Inflammatory macrophage (primary cell): ENCODE results near the gene PASK.

Source experiments
- DNase-seq, 2 donors: peaks; one replicate each; pipeline ENCODE4 v3.0.0-alpha.2; 2020 to 2022

Gene PASK

DNA sequence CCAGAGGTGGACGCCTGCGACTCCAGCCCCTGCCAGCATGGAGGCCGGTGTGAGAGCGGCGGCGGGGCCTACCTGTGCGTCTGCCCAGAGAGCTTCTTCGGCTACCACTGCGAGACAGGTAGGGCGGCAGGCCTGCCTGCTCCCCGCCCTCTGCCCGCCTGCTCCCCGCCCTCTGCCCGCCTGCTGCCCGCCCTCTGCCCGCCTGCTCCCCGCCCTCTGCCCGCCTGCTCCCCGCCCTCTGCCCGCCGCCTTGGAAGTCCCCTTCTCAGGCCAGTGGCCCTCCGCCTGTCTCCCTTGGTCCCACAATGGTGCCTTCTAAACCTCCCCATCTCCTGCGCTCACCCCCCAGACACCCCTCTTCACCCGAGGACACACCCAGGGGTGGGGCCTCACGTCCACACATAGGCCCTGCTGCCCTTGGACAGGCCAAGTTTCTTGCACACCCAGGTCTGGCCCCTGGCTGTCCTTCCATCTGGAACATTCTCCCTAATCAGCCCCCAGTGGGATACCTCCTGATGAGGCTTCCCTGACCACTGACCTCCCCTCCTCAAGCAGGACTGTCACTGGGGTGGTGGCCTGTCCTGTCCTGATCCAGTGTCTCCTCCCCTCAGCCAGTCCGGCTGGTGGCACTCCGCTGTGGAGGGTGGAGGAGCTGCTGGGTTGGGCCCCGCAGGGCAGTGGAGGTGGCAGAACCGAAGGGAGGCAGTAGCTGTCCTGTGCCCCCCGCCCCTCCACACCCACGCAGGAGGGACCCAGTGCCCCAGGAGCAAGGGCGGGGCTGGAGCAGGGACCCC is 85.1 kb downstream of the PASK start:
- no peak for DNase-seq

DNA sequence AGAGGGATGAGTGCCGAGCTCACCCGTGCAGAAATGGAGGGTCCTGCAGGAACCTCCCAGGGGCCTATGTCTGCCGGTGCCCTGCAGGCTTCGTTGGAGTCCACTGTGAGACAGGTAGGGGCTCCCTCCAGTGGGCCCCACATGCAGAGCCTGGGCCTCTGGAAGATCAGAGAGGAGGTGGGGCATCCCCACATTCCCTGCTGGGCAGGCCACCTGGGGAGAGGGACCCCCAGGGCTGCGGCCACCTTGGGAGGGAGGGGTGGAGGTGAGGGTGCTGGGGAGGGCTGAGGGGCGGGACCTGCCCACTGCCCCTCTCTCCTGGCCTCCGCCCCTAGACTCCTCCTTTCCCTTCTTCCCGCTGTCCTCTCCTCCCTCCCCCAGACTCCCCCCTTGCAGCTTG is 85.7 kb downstream of the PASK start:
- DNase-seq: no peak

DNA sequence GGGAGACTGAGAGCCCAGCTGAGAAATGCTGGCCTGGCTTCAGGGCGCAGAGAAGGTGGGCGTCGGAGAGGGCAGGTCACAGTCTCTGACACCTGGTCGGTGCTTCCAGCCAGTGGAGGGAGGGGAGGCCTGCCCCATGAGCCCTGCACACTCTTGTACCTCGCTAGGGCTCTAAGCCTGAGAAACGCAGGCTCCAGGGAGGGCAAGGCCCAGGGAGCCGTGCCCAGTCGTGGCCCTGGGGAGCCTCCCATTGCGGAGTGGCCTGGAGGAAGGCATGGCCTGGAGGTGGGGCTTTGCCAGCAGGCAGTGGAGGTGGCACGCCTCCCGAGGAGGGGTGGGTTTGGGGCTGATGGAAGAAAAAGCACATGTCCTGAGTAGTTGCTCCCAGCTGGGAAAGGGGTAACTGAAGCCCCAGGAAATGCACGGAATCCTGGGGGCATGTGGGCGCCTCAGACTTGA is 86.2 kb downstream of the PASK start:
- no peak for DNase-seq

GRCh38 chr2:241062389-241063092 is 86.7 kb downstream of the PASK start:
- DNase-seq: no peak

GRCh38 chr2:241061275-241061674 is 88.0 kb downstream of the PASK start:
- DNase-seq: no peak
